ENCODE measurements around the gene EMID1.
A peak's percentile ranks its signal among the peaks of the same experiment; 100 is the strongest.

Gene EMID1

GRCh38 chr22:29306835-29307595 is 101.3 kb downstream of the EMID1 start (continued):
- TF ChIP-seq REST (tag by site-specific recombination; IDR thresholded peaks at IDR 0.05) (no peak), ZBTB7A (tag by site-specific recombination; IDR thresholded peaks at IDR 0.05; ENCODE audit: low read depth) (no peak), ZNF654 (tag by site-specific recombination; IDR thresholded peaks at IDR 0.05; ENCODE audit: low read depth) (no peak), PBX3 (CRISPR knock-in tag; IDR thresholded peaks at IDR 0.05) (no peak), KLF8 (tag by site-specific recombination; IDR thresholded peaks at IDR 0.05) (peak; percentile 49; the same call in 1 of the 2 replicates), WT1 (tag by site-specific recombination; IDR thresholded peaks at IDR 0.05) (no peak), KLF16 (tag by site-specific recombination; IDR thresholded peaks at IDR 0.05) (0 out of 2 replicates have a peak, but pooled peaks have one; percentile 13), GFI1B (tag by site-specific recombination; IDR thresholded peaks at IDR 0.05) (no peak), FEZF1 (tag by site-specific recombination; IDR thresholded peaks at IDR 0.05) (no peak), ZNF112 (tag by site-specific recombination; IDR thresholded peaks at IDR 0.05) (no peak), SCRT2 (tag by site-specific recombination; IDR thresholded peaks at IDR 0.05) (no peak), KLF1 (tag by site-specific recombination; IDR thresholded peaks at IDR 0.05) (peak; percentile 71), ZNF639 (tag by site-specific recombination; IDR thresholded peaks at IDR 0.05) (no peak), ZNF692 (tag by site-specific recombination; IDR thresholded peaks at IDR 0.05) (peak; percentile 98), ZNF157 (tag by site-specific recombination; IDR thresholded peaks at IDR 0.05) (no peak), ZNF16 (tag by site-specific recombination; IDR thresholded peaks at IDR 0.05; ENCODE audit: low read depth) (no peak), KLF9 (tag by site-specific recombination; IDR thresholded peaks at IDR 0.05; ENCODE audit: low read depth) (peak; percentile 71), ZNF670 (tag by site-specific recombination; IDR thresholded peaks at IDR 0.05; ENCODE audit: low read depth) (no peak), PATZ1 (tag by site-specific recombination; IDR thresholded peaks at IDR 0.05) (peak; percentile 66; the same call in 1 of the 2 replicates), AEBP2 (tag by site-specific recombination; IDR thresholded peaks at IDR 0.05; ENCODE audit: borderline replicate concordance) (no peak), ZBTB8A (tag by site-specific recombination; IDR thresholded peaks at IDR 0.05) (no peak), ZNF701 (tag by site-specific recombination; IDR thresholded peaks at IDR 0.05) (no peak), ZNF580 (tag by site-specific recombination; IDR thresholded peaks at IDR 0.05) (0 out of 2 replicates have a peak, but pooled peaks have one; percentile 12), ZNF266 (tag by site-specific recombination; IDR thresholded peaks at IDR 0.05; ENCODE audit: low read depth) (no peak), MYNN (tag by site-specific recombination; IDR thresholded peaks at IDR 0.05; ENCODE audit: borderline replicate concordance) (no peak), ZFP3 (tag by site-specific recombination; IDR thresholded peaks at IDR 0.05; ENCODE audit: low read depth) (no peak), SP3 (tag by site-specific recombination; IDR thresholded peaks at IDR 0.05) (peak; percentile 31; the same call in 1 of the 2 replicates), ZNF561 (tag by site-specific recombination; IDR thresholded peaks at IDR 0.05; ENCODE audit: borderline replicate concordance) (peak; percentile 51; the same call in 1 of the 2 replicates), ZNF335 (tag by site-specific recombination; conservative IDR thresholded peaks at IDR 0.05) (peak; percentile 39; the same call in 1 of the 2 replicates)
